SK-N-SH (cell line): ENCODE results near the gene CALU. TPM values are rescaled to one million over a fixed set of nuclear protein-coding genes. Genes with fewer than 3 reads are reported as not detected.
A peak's percentile ranks its signal among the peaks of the same experiment; 100 is the strongest.

Source experiments
- CTCF ChIA-PET: fragments of 300-600, 350-600 bp; formaldehyde crosslinking; extraction: SDS; loops from one replicate; lab custom pipeline; 2021; lab: Yijun Ruan, JAX
- POLR2A ChIA-PET: fragments of 350-600 bp; sonication (Branson Sonifier 250); formaldehyde crosslinking; extraction: SDS; loops from one replicate; lab custom pipeline; 2020; ENCODE audit warnings: antibody characterized with exemption, inconsistent platforms; lab: Yijun Ruan, JAX
- DNase-seq: peaks from one replicate; pipeline ENCODE4 v3.0.0; 2012
- H2AFZ ChIP-seq: fragments of 200-600 bp; sonication (generic); 2 replicates; pipeline ENCODE4 v1.8.1; 2016; ENCODE audit warnings: antibody characterized with exemption, mild to moderate bottlenecking, low read depth
- H3F3A ChIP-seq: fragments of 200-600 bp; sonication (generic); replicated peaks from 2 replicates; pipeline ENCODE3; 2016; ENCODE audit warnings: antibody characterized with exemption, mild to moderate bottlenecking; ENCODE audit not compliant: insufficient read depth
- H3K27ac ChIP-seq, 2 experiments: fragments of 200-500 bp in 1 of 2; fragments of 200-600 bp in 1 of 2; sonication (Bioruptor generic) in 1 of 2; sonication (generic), shearing (Covaris generic) in 1 of 2; 2 replicates each; pipeline versions ENCODE4 v1.5.1 to v1.6.1; 2014 to 2016; ENCODE audit warnings: low read depth in 2 of 2, inconsistent platforms in 1 of 2, low read length in 1 of 2, mild to moderate bottlenecking in 1 of 2, mixed read lengths in 1 of 2
- H3K27me3 ChIP-seq: fragments of 200-600 bp; sonication (generic), shearing (Covaris generic); 2 replicates; pipeline ENCODE4 v1.6.1; 2016; ENCODE audit warnings: mixed run types; ENCODE audit not compliant: insufficient read depth
- H3K36me3 ChIP-seq, 2 experiments: fragments of 200-500 bp in 1 of 2; fragments of 200-600 bp in 1 of 2; sonication (Bioruptor generic) in 1 of 2; sonication (generic) in 1 of 2; replicated peaks in 1 of 2; 2 replicates each; pipeline versions ENCODE3 to v1.5.1; 2014 to 2016; ENCODE audit warnings: low read length in 1 of 2, mild to moderate bottlenecking in 1 of 2; ENCODE audit not compliant: insufficient read depth in 2 of 2, control insufficient read depth in 1 of 2
- H3K4me1 ChIP-seq, 2 experiments: fragments of 200-500 bp in 1 of 2; fragments of 200-600 bp in 1 of 2; sonication (Bioruptor generic) in 1 of 2; sonication (generic), shearing (Covaris generic) in 1 of 2; 2 replicates each; pipeline versions ENCODE4 v1.5.1 to v1.6.1; 2014 to 2016; ENCODE audit warnings: low read depth in 1 of 2, low read length in 1 of 2, mixed run types in 1 of 2; ENCODE audit not compliant: insufficient read depth in 2 of 2, control insufficient read depth in 1 of 2
- H3K4me2 ChIP-seq: fragments of 200-600 bp; sonication (generic), shearing (Covaris generic); 2 replicates; pipeline ENCODE4 v1.6.1; 2017; ENCODE audit warnings: mixed run types
- H3K4me3 ChIP-seq, 2 experiments: fragments of 200-500 bp in 1 of 2; fragments of 200-600 bp in 1 of 2; sonication (Bioruptor generic) in 1 of 2; sonication (generic), shearing (Covaris generic) in 1 of 2; 2 replicates each; pipeline versions ENCODE4 v1.5.1 to v1.8.1; 2014 to 2016; ENCODE audit warnings: low read depth in 2 of 2, inconsistent platforms in 1 of 2, low read length in 1 of 2, mild to moderate bottlenecking in 1 of 2, mixed read lengths in 1 of 2, moderate library complexity in 1 of 2
- H3K79me2 ChIP-seq: fragments of 200-600 bp; sonication (generic); 2 replicates; pipeline ENCODE4 v1.8.1; 2017; ENCODE audit warnings: mild to moderate bottlenecking; ENCODE audit not compliant: insufficient read depth
- H3K9ac ChIP-seq: fragments of 200-600 bp; sonication (generic); 2 replicates; pipeline ENCODE4 v1.6.1; 2017; ENCODE audit warnings: mixed run types
- H3K9me2 ChIP-seq: fragments of 200-600 bp; sonication (generic); 2 replicates; pipeline ENCODE4 v1.6.1; 2017; ENCODE audit warnings: mixed run types
- H3K9me3 ChIP-seq: fragments of 200-600 bp; sonication (generic); 2 replicates; pipeline ENCODE4 v1.6.1; 2017; ENCODE audit warnings: mixed run types, mild to moderate bottlenecking, moderate library complexity
- H4K20me1 ChIP-seq: fragments of 200-600 bp; sonication (generic); 2 replicates; pipeline ENCODE4 v1.6.1; 2017; ENCODE audit warnings: mild to moderate bottlenecking, mixed run types; ENCODE audit not compliant: insufficient read depth
- ELF1 ChIP-seq: IDR thresholded peaks from 2 replicates; pipeline ENCODE4 v1.4.0; 2012
- GABPA ChIP-seq: IDR thresholded peaks from 2 replicates; pipeline ENCODE4 v1.4.0; 2012; ENCODE audit warnings: low read depth, mild to moderate bottlenecking
- IRF3 ChIP-seq: fragments of 150-350 bp; IDR thresholded peaks from 2 replicates; pipeline ENCODE4 v1.6.1; 2016; ENCODE audit warnings: mild to moderate bottlenecking, low read depth, low read length
- MAX ChIP-seq: IDR thresholded peaks from 2 replicates; pipeline ENCODE4 v1.4.0; 2012; ENCODE audit warnings: low read depth
- NFIC ChIP-seq: IDR thresholded peaks from 2 replicates; pipeline ENCODE4 v1.4.0; 2012; ENCODE audit warnings: borderline replicate concordance
- RAD21 ChIP-seq: IDR thresholded peaks from 2 replicates; pipeline ENCODE4 v1.6.1; 2012; ENCODE audit warnings: mild to moderate bottlenecking, low read length
- RCOR1 ChIP-seq: fragments of 150-350 bp; IDR thresholded peaks from 2 replicates; pipeline ENCODE4 v1.6.1; 2017; ENCODE audit warnings: antibody characterized with exemption, low read length
- REST ChIP-seq: IDR thresholded peaks from 2 replicates; pipeline ENCODE4 v1.6.1; 2012; ENCODE audit warnings: mild to moderate bottlenecking, low read depth, low read length, moderate library complexity
- RXRA ChIP-seq: IDR thresholded peaks from 2 replicates; pipeline ENCODE4 v1.4.0; 2012; ENCODE audit warnings: low read depth, mild to moderate bottlenecking, borderline replicate concordance
- SMC3 ChIP-seq: IDR thresholded peaks from 2 replicates; pipeline ENCODE4 v1.6.1; 2012; ENCODE audit warnings: low read depth, low read length, improper control_type of control experiment
- TAF1 ChIP-seq: IDR thresholded peaks from 2 replicates; pipeline ENCODE4 v1.6.1; 2012; ENCODE audit warnings: low read depth, mild to moderate bottlenecking, low read length, moderate library complexity, borderline replicate concordance
- WGBS: methylation state at CpG from one replicate; pipeline ENCODE4 v1.1.6; 2017; ENCODE audit warnings: low lambda C conversion rate; 5-methylcytosine and 5-hydroxymethylcytosine counted together
- polyA plus RNA-seq, 3 experiments: library from polyadenylated mRNA; depleted of rRNA; stranded (reverse); fragments of >200 nt; gene quantifications; 2 replicates each; pipeline ENCODE4 v1.2.3, GENCODE V29; 2012

The CALU gene
- polyA plus RNA-seq, 1 of the 3 experiments (the other 2 are of a cell fraction), result 195 TPM

- no peak overlapping the region for H3K4me2 ChIP-seq
- H3K79me2 ChIP-seq, result no peaks in the 10 kb centered on the region
- CTCF ChIA-PET, result interaction anchor here (0.6 to 1.3 kb wide), 2 partner anchors 10 to 129 kb away, joined by 3 read pairs; no protein-coding TSS in a partner anchor
- DNase-seq, result no peak
- no peaks in the 10 kb centered on the region for H4K20me1 ChIP-seq
- H3K27me3 ChIP-seq, result no peaks in the 10 kb centered on the region
- no peak for TF ChIP-seq SMC3
- TF ChIP-seq IRF3, result no peak
- no peak for TF ChIP-seq GABPA
- TF ChIP-seq TAF1, result no peak
- no peak for TF ChIP-seq ELF1
- TF ChIP-seq RAD21, result no peak
- TF ChIP-seq NFIC, result no peak
- TF ChIP-seq RXRA, result no peak
- no peak for TF ChIP-seq MAX
- WGBS, result 98% methylated on average over 9 of the region's 9 CpGs
- POLR2A ChIA-PET, result no interaction called here
- H3K36me3 ChIP-seq, result peaks cover 28 to 36% of the 10 kb centered on the region in 2 experiments
- no peak overlapping the region for H3K9ac ChIP-seq
- H2AFZ ChIP-seq, result no peak overlapping the region
- no peaks in the 10 kb centered on the region for H3K9me3 ChIP-seq
- H3K27ac ChIP-seq, result no peak overlapping the region
- 0 out of 4 replicates have a peak, but pooled peaks cover 0 to 3% of the 10 kb centered on the region in 2 experiments for H3K4me1 ChIP-seq
- H3F3A ChIP-seq, result peaks cover 4% of the 10 kb centered on the region
- H3K4me3 ChIP-seq, result no peak overlapping the region
- no peaks in the 10 kb centered on the region for H3K9me2 ChIP-seq
These were observed 61.8 kb downstream of the CALU start for GRCh38 chr7:128801003-128801402.

GRCh38 chr7:128801667-128802418 lies 62.7 kb downstream of the CALU start:
- TF ChIP-seq RCOR1 (no peak), REST (peak; percentile 78)
- no peak overlapping the region for H2AFZ ChIP-seq
- CTCF ChIA-PET, result interaction anchor here (0.6 to 1.3 kb wide), 5 partner anchors 10 to 483 kb away, joined by 3 read pairs; partner anchors contain the start of gene CCDC136

More at GRCh38 chr7:128801667-128802418, 62.7 kb downstream of the CALU start:
- no peak overlapping the region for H3K9ac ChIP-seq
- H3K79me2 ChIP-seq, result no peaks in the 10 kb centered on the region
- 92% methylated on average over 2 of the region's 2 CpGs for WGBS
- no peaks in the 10 kb centered on the region for H3K9me3 ChIP-seq
- H3K4me2 ChIP-seq, result no peak overlapping the region
- no peak for DNase-seq
- H4K20me1 ChIP-seq, result no peaks in the 10 kb centered on the region
- no peaks in the 10 kb centered on the region for H3K4me1 ChIP-seq
- POLR2A ChIA-PET, result interaction anchor here (0.9 to 1.3 kb wide), 3 partner anchors 9 to 16 kb away, joined by 3 to 4 read pairs (median 3); no protein-coding TSS in a partner anchor
- peaks cover 28 to 44% of the 10 kb centered on the region in 2 experiments for H3K36me3 ChIP-seq
- H3K27ac ChIP-seq, result no peak overlapping the region
- H3K9me2 ChIP-seq, result no peaks in the 10 kb centered on the region
- H3K27me3 ChIP-seq, result no peaks in the 10 kb centered on the region
- H3K4me3 ChIP-seq, result no peak overlapping the region
- H3F3A ChIP-seq, result no peaks in the 10 kb centered on the region
